Stimulated activated CD8-positive, alpha-beta memory T cell treated with anti-CD3 and anti-CD28 coated beads, Interleukin-12 subunit alpha, Interleukin-12 subunit beta, amount 100 ng/mL, for 4 hours (primary cell): ENCODE results near the gene FAF1.
"Not testable (repeated sequence)": the region's sequence is repeated elsewhere in the genome, so short reads cannot be mapped to it uniquely, and the experiment has no call there.

Experiments used
- DNase-seq: peaks from one replicate; pipeline ENCODE4 v3.0.0-alpha.2; 2020; ENCODE audit warnings: low read depth

Gene FAF1

GRCh38 chr1:50559421-50559820, 400.6 kb downstream of the FAF1 start:
- DNase-seq: no peak

GRCh38 chr1:50553921-50554320, 406.1 kb downstream of the FAF1 start:
- no peak for DNase-seq

- no peak for DNase-seq
Measured at GRCh38 chr1:50548243-50548642, 411.8 kb downstream of the FAF1 start.

- no peak for DNase-seq
Measured at GRCh38 chr1:50542362-50542761, 417.7 kb downstream of the FAF1 start.

GRCh38 chr1:50538476-50538875, 421.6 kb downstream of the FAF1 start:
- no peak for DNase-seq

GRCh38 chr1:50531601-50532000, 428.5 kb downstream of the FAF1 start:
- DNase-seq: no peak

GRCh38 chr1:50531027-50531426, 429.0 kb downstream of the FAF1 start:
- DNase-seq: no peak

- no peak for DNase-seq
Measured at GRCh38 chr1:50529510-50529909, 430.6 kb downstream of the FAF1 start.

GRCh38 chr1:50527987-50528320, 432.1 kb downstream of the FAF1 start:
- not testable (repeated sequence) for DNase-seq

- no peak for DNase-seq
Measured at GRCh38 chr1:50527249-50527986, 432.6 kb downstream of the FAF1 start.

GRCh38 chr1:50526431-50526830, 433.6 kb downstream of the FAF1 start:
- DNase-seq: no peak

- no peak for DNase-seq
Measured at GRCh38 chr1:50523548-50523947, 436.5 kb downstream of the FAF1 start.

GRCh38 chr1:50522691-50523342, 437.2 kb downstream of the FAF1 start:
- no peak for DNase-seq

- DNase-seq: no peak
Measured at GRCh38 chr1:50521703-50522102, 438.4 kb downstream of the FAF1 start.

- no peak for DNase-seq
Measured at GRCh38 chr1:50517488-50517887, 442.6 kb downstream of the FAF1 start.

- no peak for DNase-seq
Measured at GRCh38 chr1:50516056-50516455, 444.0 kb downstream of the FAF1 start.

GRCh38 chr1:50508040-50508586, 452.0 kb downstream of the FAF1 start:
- DNase-seq: no peak

- no peak for DNase-seq
Measured at GRCh38 chr1:50505427-50505826, 454.6 kb downstream of the FAF1 start.

GRCh38 chr1:50503515-50503914, 456.6 kb downstream of the FAF1 start:
- no peak for DNase-seq

GRCh38 chr1:50502147-50502546, 457.9 kb downstream of the FAF1 start:
- no peak for DNase-seq

- DNase-seq: no peak
Measured at GRCh38 chr1:50497007-50497406, 463.1 kb downstream of the FAF1 start.

GRCh38 chr1:50493710-50494109, 466.4 kb downstream of the FAF1 start:
- no peak for DNase-seq

GRCh38 chr1:50492142-50492541, 467.9 kb downstream of the FAF1 start:
- DNase-seq: no peak

GRCh38 chr1:50491142-50491541, 468.9 kb downstream of the FAF1 start:
- no peak for DNase-seq
